Amygdala (tissue), 56 donors: ENCODE measurements around the gene SLC16A3.

Source experiments
- DNase-seq, 56 donors: peaks; one replicate each; lab custom pipeline; 2025; lab: John Stamatoyannopoulos, UW

The SLC16A3 gene

GRCh38 chr17:82235056-82235774 lies 6.4 kb downstream of the SLC16A3 start:
- no peak for DNase-seq

- DNase-seq: no peak
Measured at GRCh38 chr17:82235775-82236141, 6.9 kb downstream of the SLC16A3 start.

GRCh38 chr17:82236142-82236971 lies 7.5 kb downstream of the SLC16A3 start:
- peak in 47 of 56 donors; percentile 18 to 85 (median 57) for DNase-seq

- no peak for DNase-seq
Measured at GRCh38 chr17:82237083-82237745, 8.4 kb downstream of the SLC16A3 start.

- peak in 7 of 56 donors; percentile 11 to 61 (median 32) for DNase-seq
Measured at GRCh38 chr17:82237746-82238471, 9.1 kb downstream of the SLC16A3 start.

GRCh38 chr17:82238472-82239201 lies 9.8 kb downstream of the SLC16A3 start:
- peak in 34 of 56 donors; percentile 25 to 76 (median 56) for DNase-seq

- DNase-seq: no peak
Measured at GRCh38 chr17:82239401-82239925, 10.6 kb downstream of the SLC16A3 start.

- peak in 3 of 56 donors; percentile 25 to 37 (median 28) for DNase-seq
Measured at GRCh38 chr17:82239926-82240505, 11.2 kb downstream of the SLC16A3 start.

- DNase-seq: no peak
Measured at GRCh38 chr17:82240506-82241182, 11.8 kb downstream of the SLC16A3 start.

- peak in 43 of 56 donors; percentile 19 to 78 (median 53) for DNase-seq
Measured at GRCh38 chr17:82241183-82241925, 12.5 kb downstream of the SLC16A3 start.

GRCh38 chr17:82241926-82242697 lies 13.3 kb downstream of the SLC16A3 start:
- peak in 2 of 56 donors; percentile 45 to 71 for DNase-seq

GRCh38 chr17:82242698-82242976 lies 13.8 kb downstream of the SLC16A3 start:
- DNase-seq: peak in 1 of 56 donors; percentile 45

- DNase-seq: peak in 54 of 56 donors; percentile 28 to 85 (median 68)
Measured at GRCh38 chr17:82242977-82243647, 14.3 kb downstream of the SLC16A3 start.

- no peak for DNase-seq
Measured at GRCh38 chr17:82243648-82244412, 15.0 kb downstream of the SLC16A3 start.

GRCh38 chr17:82244413-82245133 lies 15.7 kb downstream of the SLC16A3 start:
- peak in 26 of 56 donors; percentile 11 to 69 (median 34) for DNase-seq
